Hematopoietic multipotent progenitor cell treated with erythropoietin and hydrocortisone succinate and interleukin-3 and kit ligand, for 4 days (in vitro differentiated cells): ENCODE measurements around the gene ARHGDIA.
"Not testable (repeated sequence)": the region's sequence is repeated elsewhere in the genome, so short reads cannot be mapped to it uniquely, and the experiment has no call there.

Experiments used
- DNase-seq: peaks from one replicate; pipeline ENCODE4 v3.0.0-alpha.2; 2015

The ARHGDIA gene

DNA sequence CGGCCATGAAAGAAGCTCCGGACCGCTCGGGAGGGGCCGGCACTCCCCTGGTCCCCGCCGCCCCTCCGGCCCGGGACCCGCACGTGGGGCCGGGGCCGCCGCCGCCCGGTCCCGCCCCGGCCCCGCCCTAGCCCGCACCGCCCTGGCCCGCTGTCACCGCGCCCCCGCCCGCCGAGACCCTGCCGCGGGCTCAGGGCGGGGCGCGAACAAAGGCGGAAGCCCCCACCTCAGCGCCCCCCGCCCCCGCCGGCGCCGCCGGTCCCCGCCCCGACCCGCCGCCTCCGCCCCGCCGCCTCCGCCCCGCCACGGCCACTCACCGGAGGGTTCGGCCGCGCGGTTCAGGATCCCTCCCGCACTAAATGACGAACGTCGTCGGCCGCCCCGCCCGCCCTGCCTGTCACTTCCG, at the start of gene ARHGDIA:
Gene ARHGDIA (minus strand): TSS at position 357 of the 406 bp plus-strand sequence. CDS start 1,407 bp downstream, outside the sequence.
- no peak for DNase-seq

- peak; percentile 64 for DNase-seq
Measured at GRCh38 chr17:81918832-81919545, 47.9 kb upstream of the ARHGDIA start.

- DNase-seq: not testable (repeated sequence)
Measured at GRCh38 chr17:81918333-81918669, 47.2 kb upstream of the ARHGDIA start.

DNA sequence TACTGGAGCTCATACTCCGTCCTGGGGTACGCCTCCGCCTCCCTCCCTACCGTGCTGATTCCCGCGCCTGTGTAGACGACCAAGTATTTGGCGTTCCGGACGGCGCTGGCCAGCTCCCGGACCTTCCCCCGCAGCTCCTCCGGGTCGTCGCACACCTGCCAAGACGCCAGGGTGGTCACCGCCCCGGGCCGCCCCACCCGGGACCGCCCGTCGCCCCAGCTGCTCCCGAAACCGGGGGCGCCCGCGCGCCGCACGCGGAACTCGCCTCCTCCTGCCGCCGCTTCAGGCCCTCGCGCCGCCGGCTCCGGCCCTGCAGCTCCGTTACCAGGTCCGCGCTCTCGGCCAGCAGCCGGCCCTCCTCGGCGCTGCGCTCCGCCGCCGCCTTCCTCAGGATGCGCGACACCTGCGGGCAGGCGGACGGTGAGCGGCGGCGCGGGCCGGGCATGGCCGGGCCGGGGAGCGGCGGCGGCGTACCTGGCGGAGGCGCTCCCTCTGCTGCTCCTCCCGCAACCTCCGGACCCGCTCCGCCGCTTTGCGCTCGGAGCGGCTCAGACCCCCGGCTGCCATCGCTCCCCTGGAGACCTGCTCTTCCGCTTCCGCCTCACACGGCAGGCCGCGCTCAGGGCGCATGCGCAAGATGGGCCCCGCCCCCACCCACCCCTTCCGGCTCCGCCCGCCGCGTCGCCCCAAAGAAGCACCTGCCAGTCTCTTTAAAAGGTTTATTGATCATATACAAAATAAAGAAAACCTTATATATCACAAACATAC, 46.6 kb upstream of the ARHGDIA start, which contains the start of gene SIRT7:
Gene SIRT7 (minus strand): TSS at position 612 of the 768 bp plus-strand sequence. CDS start 45 bp downstream, at position 567.
- DNase-seq: peak; percentile 91

DNA sequence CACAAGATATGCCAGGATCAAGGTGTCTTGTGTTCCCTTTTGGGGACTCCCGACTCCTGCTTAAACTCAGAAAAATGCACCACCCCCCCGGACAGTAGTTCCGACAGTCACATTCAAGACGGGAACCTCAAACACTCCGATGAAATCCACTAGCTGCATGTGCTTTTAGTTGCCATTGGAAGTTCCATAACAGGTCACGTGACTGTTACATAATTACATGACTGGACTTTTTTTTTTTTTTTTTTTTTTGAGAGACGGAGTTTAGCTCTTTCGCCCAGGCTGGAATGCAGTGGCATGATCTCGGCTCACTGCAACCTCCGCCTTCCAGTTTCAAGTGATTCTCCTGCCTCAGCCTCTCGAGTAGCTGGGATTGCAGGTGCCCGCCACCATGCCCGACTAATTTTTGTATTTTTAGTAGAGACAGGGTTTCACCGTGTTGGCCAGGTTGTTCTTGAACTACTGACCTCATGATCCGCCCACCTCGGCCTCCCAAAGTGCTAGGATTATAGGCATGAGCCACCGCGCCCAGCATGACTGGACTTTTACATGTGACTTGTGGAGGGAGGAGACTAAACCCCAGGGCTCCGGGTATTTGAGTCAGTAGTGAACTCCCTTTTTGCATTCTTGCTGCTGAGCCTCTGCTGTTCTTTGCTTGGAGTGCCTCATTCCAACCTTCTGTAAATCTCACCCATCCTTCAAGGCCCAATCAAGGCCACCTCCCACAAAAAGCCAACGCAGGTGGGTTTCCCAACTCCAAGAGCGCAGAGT, 45.3 kb upstream of the ARHGDIA start:
- DNase-seq: peak; percentile 56

DNA sequence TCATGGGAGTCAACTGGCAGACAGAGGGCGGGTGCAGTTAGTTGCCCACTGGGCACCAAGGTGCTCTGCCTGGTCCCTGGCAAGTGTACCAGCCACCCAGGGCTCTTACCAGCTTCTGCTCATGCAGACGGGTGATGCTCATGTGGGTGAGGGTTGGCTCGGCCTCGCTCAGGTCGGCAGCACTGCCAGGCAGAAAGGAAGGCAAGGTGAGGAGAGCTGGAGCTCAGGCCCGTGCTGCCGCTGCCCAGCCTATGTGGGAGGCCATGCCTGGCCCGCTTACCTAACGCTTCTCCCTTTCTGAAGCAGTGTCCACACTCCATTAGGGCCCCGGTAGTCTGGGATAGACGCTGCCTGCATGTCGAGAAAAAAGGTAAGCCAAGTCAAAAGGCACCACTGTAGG, 44.2 kb upstream of the ARHGDIA start:
- DNase-seq: no peak

GRCh38 chr17:81914103-81914850, 43.1 kb upstream of the ARHGDIA start:
- DNase-seq: no peak

GRCh38 chr17:81913394-81914102, 42.4 kb upstream of the ARHGDIA start:
- DNase-seq: no peak

DNA sequence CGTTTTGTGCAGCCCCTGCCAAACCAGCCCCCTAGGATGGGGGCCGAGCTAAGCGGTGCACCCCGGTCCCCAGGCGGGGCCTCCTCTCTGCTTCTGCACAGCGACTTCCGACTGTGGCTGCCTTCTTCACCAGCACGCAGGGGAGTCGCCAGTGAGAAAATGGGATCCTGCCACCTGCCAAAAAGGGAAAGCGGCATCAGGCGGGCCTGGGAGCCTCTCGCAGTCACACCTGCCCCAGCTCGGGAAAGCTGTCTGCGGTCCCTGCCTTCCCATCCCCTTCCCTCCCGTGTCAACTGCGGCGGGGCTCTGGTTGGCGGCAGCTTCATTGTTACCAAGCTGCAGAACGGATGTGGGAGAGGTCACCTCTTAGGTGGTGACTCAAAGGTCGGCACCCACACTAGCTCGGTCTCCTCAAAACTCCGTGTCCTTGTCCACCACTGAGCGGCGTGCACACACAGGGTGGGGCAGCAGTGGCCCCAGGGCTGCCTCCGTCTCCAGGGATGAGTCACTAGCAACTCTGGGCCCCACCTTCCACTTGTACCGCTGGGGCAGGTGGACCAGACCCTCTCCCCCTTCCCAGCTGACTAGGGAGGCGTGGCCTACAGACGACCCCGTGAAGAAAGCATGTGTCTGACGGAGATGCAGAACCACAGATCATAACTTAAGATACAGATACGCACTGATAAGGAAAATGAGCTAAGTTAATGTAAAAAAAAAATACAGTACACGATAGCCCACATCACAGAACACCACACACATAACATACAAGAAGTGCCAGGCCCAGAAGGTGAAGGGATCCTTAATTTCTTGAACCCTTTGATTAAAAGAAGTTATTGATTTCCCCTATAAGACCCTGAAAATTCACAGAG, 41.5 kb upstream of the ARHGDIA start:
- peak; percentile 30 for DNase-seq

DNA sequence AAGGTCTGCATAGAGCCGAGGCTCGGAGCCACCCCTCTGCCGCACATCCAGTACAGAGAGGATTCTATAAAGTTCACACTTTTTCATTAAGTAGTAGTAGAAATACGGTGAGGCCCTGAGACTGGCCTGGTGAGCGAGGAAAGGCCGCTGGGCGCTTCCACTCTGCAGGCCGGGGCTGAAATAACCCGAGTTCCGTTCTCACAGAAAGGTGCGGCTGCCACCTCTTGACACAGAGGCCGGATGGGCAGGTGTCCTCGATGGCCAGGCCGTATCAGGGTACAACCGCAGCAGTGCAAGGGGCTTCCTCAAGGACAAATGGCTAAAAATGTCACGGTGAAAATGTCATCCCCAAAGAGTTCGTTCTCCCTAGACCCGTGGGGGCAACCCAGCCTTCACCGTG, 40.8 kb upstream of the ARHGDIA start:
- DNase-seq: no peak

GRCh38 chr17:81911277-81911961, 40.3 kb upstream of the ARHGDIA start, which contains the start of gene PCYT2:
Gene PCYT2, minus strand, starts transcription at chr17:81911399. Its CDS starts 44 bp downstream, at chr17:81911355.
- peak; percentile 95 for DNase-seq

- no peak for DNase-seq
Measured at GRCh38 chr17:81910840-81911276, 39.7 kb upstream of the ARHGDIA start.

DNA sequence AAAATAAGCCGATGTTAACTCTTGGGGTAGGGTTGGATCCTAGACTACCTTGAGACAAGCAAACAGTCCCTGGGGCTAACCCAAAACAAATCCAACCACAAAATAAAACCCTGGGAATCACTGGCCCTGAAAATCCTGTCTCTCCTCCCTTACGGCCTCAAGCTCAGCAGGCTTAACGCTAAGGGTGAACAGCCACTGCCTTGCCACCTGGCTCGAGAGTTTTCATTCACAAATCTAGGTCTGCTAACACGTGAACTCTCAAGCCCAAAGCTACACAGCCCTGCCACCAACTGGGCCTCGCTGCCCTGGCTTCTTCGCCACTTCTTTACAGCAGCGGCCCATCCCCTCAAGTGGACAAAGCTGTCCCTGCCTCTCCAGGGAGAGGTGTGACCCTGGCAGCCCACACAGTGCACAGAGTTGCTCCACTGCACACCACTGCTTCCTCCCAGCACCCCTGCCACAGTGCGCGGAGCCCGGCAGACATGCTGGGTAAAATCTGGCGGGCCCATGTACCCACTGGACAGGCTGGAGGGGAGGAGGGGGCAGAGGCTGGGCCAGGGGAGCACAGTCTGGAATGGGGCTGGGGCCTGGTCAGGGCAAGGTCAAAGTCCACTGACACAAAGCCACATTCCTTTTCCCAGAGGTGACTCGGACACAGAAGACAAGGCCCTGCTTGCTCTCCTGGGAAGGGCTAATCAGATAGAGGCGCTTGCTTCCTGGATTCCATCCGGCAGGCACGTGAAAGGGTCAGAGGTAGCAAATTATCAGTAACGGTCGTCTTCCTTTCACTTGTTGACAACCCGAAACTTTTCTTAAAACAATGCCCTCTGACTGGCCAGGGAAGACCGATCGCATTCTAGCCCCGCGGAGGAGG, 39.1 kb upstream of the ARHGDIA start:
- DNase-seq: peak; percentile 53

- no peak for DNase-seq
Measured at GRCh38 chr17:81909231-81909630, 38.1 kb upstream of the ARHGDIA start.

DNA sequence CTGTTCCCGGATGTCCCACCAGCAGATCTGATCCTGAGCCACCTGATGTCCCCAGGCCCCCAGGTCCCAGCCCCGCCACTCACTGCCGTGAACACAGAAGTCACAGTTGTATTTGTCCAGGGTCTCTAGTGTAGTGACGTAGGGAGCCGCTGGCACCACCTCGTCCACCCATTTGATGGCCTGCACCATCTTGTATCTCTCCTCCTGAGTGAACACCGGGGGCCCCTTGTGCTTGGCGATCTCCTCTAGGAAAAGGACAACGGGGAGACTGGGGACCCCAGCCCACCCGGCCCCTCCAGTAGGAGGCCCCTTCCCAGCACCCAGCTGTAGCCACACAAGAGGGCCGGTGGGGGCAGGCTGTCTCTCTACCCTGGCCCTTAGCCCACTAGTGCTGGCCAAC, 37.7 kb upstream of the ARHGDIA start:
- DNase-seq: no peak

- no peak for DNase-seq
Measured at GRCh38 chr17:81907219-81908145, 36.3 kb upstream of the ARHGDIA start.

- no peak for DNase-seq
Measured at GRCh38 chr17:81906476-81907218, 35.5 kb upstream of the ARHGDIA start.
